HG03139 (cell line): ENCODE results near the gene CCDC142.

Experiments
- ATAC-seq: cut with Tn5 transposase; IDR thresholded peaks from one replicate; pipeline ENCODE4 v1.9.1; 2021; ENCODE audit not compliant: unreplicated experiment

Gene CCDC142

GRCh38 chr2:74425523-74425922 is 57.3 kb downstream of the CCDC142 start:
- no peak for ATAC-seq

GRCh38 chr2:74424995-74425406 is 57.8 kb downstream of the CCDC142 start:
- ATAC-seq, result no peak

GRCh38 chr2:74424139-74424992 is 58.4 kb downstream of the CCDC142 start:
- ATAC-seq, result no peak
